GM18526 (cell line): ENCODE measurements around the gene SLC17A7.

ENCODE experiments used
- POLR2A ChIP-seq: IDR thresholded peaks from 3 replicates; pipeline ENCODE4 v1.6.1; 2011; ENCODE audit not compliant: insufficient read length; ENCODE audit errors: extremely low read depth

SLC17A7 gene

GRCh38 chr19:49391581-49392399 is 49.5 kb downstream of the SLC17A7 start:
- no peak for TF ChIP-seq POLR2A

GRCh38 chr19:49390929-49391359 is 50.4 kb downstream of the SLC17A7 start:
- no peak for TF ChIP-seq POLR2A

GRCh38 chr19:49390131-49390928 is 51.0 kb downstream of the SLC17A7 start:
- no peak for TF ChIP-seq POLR2A

- no peak for TF ChIP-seq POLR2A
Observed at GRCh38 chr19:49389406-49389805, 51.9 kb downstream of the SLC17A7 start.

GRCh38 chr19:49387936-49388372 is 53.4 kb downstream of the SLC17A7 start, which contains the start of gene KASH5:
Gene KASH5, plus strand, starts transcription at chr19:49388249. Its CDS starts 2,635 bp downstream, at chr19:49390884.
- TF ChIP-seq POLR2A: peak; percentile 39

GRCh38 chr19:49383599-49383998 is 57.7 kb downstream of the SLC17A7 start:
- TF ChIP-seq POLR2A: no peak

GRCh38 chr19:49382639-49383038 is 58.7 kb downstream of the SLC17A7 start:
- no peak for TF ChIP-seq POLR2A

- TF ChIP-seq POLR2A: no peak
Observed at GRCh38 chr19:49380391-49380790, 60.9 kb downstream of the SLC17A7 start.
